ENCODE results near the gene MAPK9.

DNA sequence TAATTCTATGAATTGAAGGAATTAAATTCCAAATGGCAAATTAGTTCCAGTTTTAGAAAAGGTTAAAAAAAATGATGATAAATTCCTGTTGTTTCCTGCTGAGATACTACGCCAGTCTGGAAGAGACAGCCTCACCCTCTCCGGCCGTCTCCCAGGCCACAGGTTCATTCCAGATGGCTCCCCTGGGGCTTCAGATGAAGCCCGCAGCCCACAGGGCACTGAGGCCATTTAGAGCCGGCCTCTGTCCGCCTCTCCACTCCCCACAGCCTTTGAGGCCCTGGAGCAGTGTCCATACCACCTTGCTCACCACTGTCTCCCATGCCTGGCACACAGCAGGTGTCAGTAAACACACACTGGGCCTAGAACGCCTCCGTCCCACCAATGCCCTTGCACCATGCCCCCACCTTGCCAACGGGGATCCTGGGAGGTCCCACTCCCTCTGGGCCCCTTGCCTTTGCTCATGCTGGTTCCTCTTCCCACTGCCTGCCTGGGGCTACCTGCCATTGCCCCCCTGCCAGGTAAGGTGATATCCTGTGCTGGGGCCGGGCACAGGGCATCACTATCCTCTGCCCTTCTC is 35.2 kb upstream of the MAPK9 start:
- TF ChIP-seq POLR2AphosphoS5 (IDR thresholded peaks at IDR 0.05; ENCODE audit: low read depth, low read length) (no peak), SIN3A (IDR thresholded peaks at IDR 0.05; ENCODE audit: borderline replicate concordance, insufficient read depth, low read length) (no peak)

Data from PFSK-1 (cell line).